GM23338 (cell line): ENCODE measurements around the gene TKFC. TPM values are rescaled to one million over a fixed set of nuclear protein-coding genes. Genes with fewer than 3 reads are reported as not detected.

Experiments
- ATAC-seq: fragments of 200-7000 bp; cut with Tn5 transposase; 3 replicates; pipeline ENCODE4 v1.9.1; 2020
- DNase-seq: peaks from one replicate; pipeline ENCODE4 v3.0.0-alpha.2; 2015; ENCODE audit warnings: low spot score
- H2AFZ ChIP-seq: fragments of 200-600 bp; sonication (generic); 2 replicates; pipeline ENCODE4 v1.8.0; 2016; ENCODE audit warnings: antibody characterized with exemption, mild to moderate bottlenecking, moderate library complexity
- H3F3A ChIP-seq: fragments of 200-600 bp; sonication (generic); replicated peaks from 2 replicates; pipeline ENCODE4 v1.8.0; 2017; ENCODE audit warnings: antibody characterized with exemption, mixed run types, low read depth
- H3K27ac ChIP-seq: fragments of 200-600 bp; sonication (generic); 2 replicates; pipeline ENCODE4 v1.6.1; 2016; ENCODE audit warnings: low read depth
- H3K27me3 ChIP-seq: fragments of 200-600 bp; sonication (generic); 2 replicates; pipeline ENCODE4 v1.8.0; 2016; ENCODE audit warnings: mild to moderate bottlenecking, mixed run types, moderate library complexity; ENCODE audit not compliant: insufficient read depth
- H3K36me3 ChIP-seq: fragments of 200-600 bp; sonication (generic); 2 replicates; pipeline ENCODE4 v1.8.0; 2016; ENCODE audit warnings: mild to moderate bottlenecking; ENCODE audit not compliant: insufficient read depth
- H3K4me1 ChIP-seq: fragments of 200-600 bp; sonication (generic); 2 replicates; pipeline ENCODE4 v1.8.0; 2016; ENCODE audit warnings: mild to moderate bottlenecking, moderate library complexity; ENCODE audit not compliant: insufficient read depth
- H3K4me2 ChIP-seq: fragments of 200-600 bp; sonication (generic); 2 replicates; pipeline ENCODE4 v1.7.1; 2017; ENCODE audit warnings: mixed run types
- H3K4me3 ChIP-seq: fragments of 200-600 bp; sonication (generic); 2 replicates; pipeline ENCODE4 v1.6.1; 2016; ENCODE audit warnings: mixed run types
- H3K79me2 ChIP-seq: fragments of 200-600 bp; sonication (generic); replicated peaks from 2 replicates; pipeline ENCODE4 v1.8.0; 2017; ENCODE audit warnings: mild to moderate bottlenecking; ENCODE audit not compliant: insufficient read depth
- H3K9me2 ChIP-seq: fragments of 200-600 bp; sonication (generic); 2 replicates; pipeline ENCODE4 v1.8.0; 2017; ENCODE audit not compliant: insufficient read depth
- H4K20me1 ChIP-seq: fragments of 200-600 bp; sonication (generic); replicated peaks from 2 replicates; pipeline ENCODE4 v1.8.0; 2017; ENCODE audit warnings: mild to moderate bottlenecking; ENCODE audit not compliant: insufficient read depth
- H3K27ac Mint-ChIP-seq: 2 replicates; pipeline ENCODE4 v1.8.0; 2020; ENCODE audit warnings: inconsistent platforms, mild to moderate bottlenecking, moderate library complexity, mixed read lengths
- H3K27me3 Mint-ChIP-seq: 3 replicates; pipeline ENCODE4 v1.8.0; 2022; ENCODE audit warnings: low read depth, mild to moderate bottlenecking, moderate library complexity, mixed read lengths, inconsistent platforms; ENCODE audit not compliant: insufficient read depth, poor library complexity
- H3K36me3 Mint-ChIP-seq: 3 replicates; pipeline ENCODE4 v1.8.0; 2021; ENCODE audit warnings: low read depth, mild to moderate bottlenecking, inconsistent platforms, moderate library complexity, mixed read lengths
- H3K4me1 Mint-ChIP-seq: 3 replicates; pipeline ENCODE4 v1.8.0; 2020; ENCODE audit warnings: mild to moderate bottlenecking, inconsistent platforms, mixed read lengths
- H3K4me3 Mint-ChIP-seq: 3 replicates; pipeline ENCODE4 v1.8.0; 2021; ENCODE audit warnings: moderate library complexity, mild to moderate bottlenecking, inconsistent platforms, mixed read lengths
- H3K9me3 Mint-ChIP-seq: 3 replicates; pipeline ENCODE4 v1.8.0; 2020; ENCODE audit warnings: moderate library complexity, mild to moderate bottlenecking, inconsistent platforms, mixed read lengths
- CREB1 ChIP-seq: fragments of 250-450 bp; sonication (Bioruptor Pico); IDR thresholded peaks from 2 replicates; pipeline ENCODE4 v1.5.0; 2020; ENCODE audit warnings: low read depth, mild to moderate bottlenecking, moderate library complexity
- CTCF ChIP-seq, 2 experiments: fragments of 200-600 bp in 1 of 2; sonication (generic) in 1 of 2; conservative IDR thresholded peaks; 2 replicates each; pipeline versions ENCODE4 v1.5.1 to v1.6.1; 2016 to 2017; ENCODE audit warnings: antibody characterized with exemption in 2 of 2, low read depth in 2 of 2, mild to moderate bottlenecking in 2 of 2, moderate library complexity in 1 of 2
- ETS1 ChIP-seq: IDR thresholded peaks from 2 replicates; pipeline ENCODE4 v1.6.1; 2016; ENCODE audit warnings: antibody characterized with exemption
- EZH2 ChIP-seq: fragments of 200-600 bp; sonication (generic); IDR thresholded peaks from one replicate; pipeline ENCODE4 v1.8.0; 2017; ENCODE audit warnings: antibody characterized with exemption, mild to moderate bottlenecking, low read depth; ENCODE audit not compliant: unreplicated experiment
- EZH2phosphoT487 ChIP-seq: fragments of 200-600 bp; sonication (generic); IDR thresholded peaks from one replicate; pipeline ENCODE4 v1.8.1; 2018; ENCODE audit warnings: antibody characterized with exemption; ENCODE audit not compliant: unreplicated experiment
- JUNB ChIP-seq: IDR thresholded peaks from one replicate; pipeline ENCODE4 v1.6.1; 2016; ENCODE audit warnings: antibody characterized with exemption; ENCODE audit not compliant: unreplicated experiment
- NANOG ChIP-seq: IDR thresholded peaks from 2 replicates; pipeline ENCODE4 v1.6.1; 2016; ENCODE audit warnings: antibody characterized with exemption, borderline replicate concordance
- POLR2AphosphoS5 ChIP-seq: IDR thresholded peaks from 2 replicates; pipeline ENCODE4 v1.6.1; 2016; ENCODE audit warnings: antibody characterized with exemption, low read depth
- REST ChIP-seq: IDR thresholded peaks from one replicate; pipeline ENCODE4 v1.6.1; 2018; ENCODE audit warnings: antibody characterized with exemption; ENCODE audit not compliant: unreplicated experiment
- STAT1 ChIP-seq: IDR thresholded peaks from one replicate; pipeline ENCODE4 v1.6.1; 2016; ENCODE audit warnings: antibody characterized with exemption; ENCODE audit not compliant: unreplicated experiment
- ZNF114 ChIP-seq: fragments of 250-450 bp; sonication (Bioruptor Pico); IDR thresholded peaks from 2 replicates; pipeline ENCODE4 v1.5.0; 2020; ENCODE audit warnings: mild to moderate bottlenecking, moderate library complexity
- ZNF331 ChIP-seq: fragments of 250-450 bp; sonication (Bioruptor Pico); IDR thresholded peaks from 2 replicates; pipeline ENCODE4 v1.5.0; 2020; ENCODE audit warnings: low read depth, mild to moderate bottlenecking, moderate library complexity
- ZNF462 ChIP-seq: fragments of 250-450 bp; sonication (Bioruptor Pico); IDR thresholded peaks from 2 replicates; pipeline ENCODE4 v1.5.0; 2020; ENCODE audit warnings: mild to moderate bottlenecking, moderate library complexity
- polyA plus RNA-seq: library from polyadenylated mRNA; unstranded; fragments of >200 nt; fragmentation: Nextera tagmentation; extraction: Ambion mirVana; gene quantifications from 2 replicates; pipeline ENCODE4 v1.2.1, GENCODE V29; 2016
- total RNA-seq: library from RNA; depleted of rRNA; stranded (reverse); fragments of >200 nt; shearing (Covaris generic); gene quantifications from 2 replicates; pipeline ENCODE4 v1.2.3, GENCODE V29; 2014

Gene TKFC
- total and polyA plus RNA-seq, 2 experiments from 2014 or later, result 21.7 to 46.9 TPM

GRCh38 chr11:61339490-61339878 lies 6.5 kb downstream of the TKFC start:
- H2AFZ ChIP-seq, result no peak overlapping the region
- H3K27me3 Mint-ChIP-seq, result peaks cover 4% of the 10 kb centered on the region
- H3K4me1 Mint-ChIP-seq, result peaks cover 14% of the 10 kb centered on the region; the same call in 2 of the 3 replicates
- H3K9me3 Mint-ChIP-seq, result no peaks in the 10 kb centered on the region
- H3K27ac ChIP-seq, result no peak overlapping the region
- H3K4me3 ChIP-seq, result no peak overlapping the region
- no peak overlapping the region for H3K4me2 ChIP-seq
- ATAC-seq (no peak), DNase-seq (no peak)
- peaks cover 16% of the 10 kb centered on the region for H3F3A ChIP-seq
- H3K79me2 ChIP-seq, result no peaks in the 10 kb centered on the region
- H3K4me3 Mint-ChIP-seq, result no peak overlapping the region
- no peak overlapping the region for H3K27ac Mint-ChIP-seq
- H3K36me3 Mint-ChIP-seq, result peaks cover 10% of the 10 kb centered on the region; the same call in 2 of the 3 replicates
- TF ChIP-seq JUNB (no peak), ZNF331 (CRISPR knock-in tag) (no peak), NANOG (no peak), CREB1 (CRISPR knock-in tag) (no peak), REST (no peak), ZNF462 (CRISPR knock-in tag) (no peak), EZH2 (no peak), POLR2AphosphoS5 (no peak), ZNF114 (CRISPR knock-in tag) (no peak), CTCF (conservative IDR thresholded peaks at IDR 0.05; ENCODE audit: low read depth in 2 of 2) (no peak), ETS1 (no peak), EZH2phosphoT487 (no peak), STAT1 (no peak)
- H3K36me3 ChIP-seq, result no peaks in the 10 kb centered on the region
- peaks cover 11% of the 10 kb centered on the region; the same call in 1 of the 2 replicates for H3K4me1 ChIP-seq
- H3K9me2 ChIP-seq, result no peaks in the 10 kb centered on the region
- no peaks in the 10 kb centered on the region for H3K27me3 ChIP-seq
- H4K20me1 ChIP-seq, result no peaks in the 10 kb centered on the region
